ENCODE measurements around the gene CCR9.
A peak's percentile ranks its signal among the peaks of the same experiment; 100 is the strongest.

Gene CCR9

DNA sequence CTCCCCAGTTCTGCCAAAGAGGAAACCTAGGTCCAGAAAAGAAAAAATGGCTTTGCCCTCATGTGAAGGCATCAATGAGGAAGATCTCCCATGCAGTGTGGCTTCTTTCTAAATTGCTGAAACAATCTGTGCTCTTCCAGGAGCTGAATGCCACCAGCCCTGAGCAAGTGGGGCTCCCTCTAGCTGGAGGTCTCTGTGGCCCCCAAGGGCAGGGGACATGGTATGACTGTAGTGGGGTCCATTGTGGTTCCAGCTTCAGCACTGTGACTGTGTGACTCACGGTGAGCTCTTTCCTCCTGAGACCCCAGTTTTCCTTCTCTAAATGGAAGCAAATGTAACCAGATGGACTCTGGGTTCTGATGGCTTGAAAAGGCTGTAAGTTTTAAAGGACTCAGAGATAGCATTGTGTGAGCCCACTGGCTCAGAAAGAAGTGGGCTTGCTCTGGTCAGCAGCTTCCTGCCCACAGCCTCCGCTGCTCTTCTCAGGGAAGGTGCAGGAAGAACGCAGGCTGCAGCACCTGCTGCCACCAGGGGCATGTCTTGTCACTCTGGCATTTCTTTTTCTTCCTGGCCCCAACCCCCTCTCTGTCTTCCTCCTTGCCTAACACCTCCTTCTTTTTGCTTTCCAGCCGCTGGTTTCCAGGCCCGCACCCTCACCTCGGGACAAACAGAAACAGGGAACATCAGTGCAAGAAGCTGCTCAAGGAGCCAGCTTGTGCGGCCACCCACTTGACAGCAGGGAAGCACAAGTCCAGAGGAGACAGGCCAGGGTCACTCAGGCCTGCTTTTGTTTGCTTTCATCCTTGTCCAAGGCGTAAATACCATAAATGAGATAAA, 51.1 kb downstream of the CCR9 start:
- no peak for DNase-seq (ENCODE audit: low read depth)

DNA sequence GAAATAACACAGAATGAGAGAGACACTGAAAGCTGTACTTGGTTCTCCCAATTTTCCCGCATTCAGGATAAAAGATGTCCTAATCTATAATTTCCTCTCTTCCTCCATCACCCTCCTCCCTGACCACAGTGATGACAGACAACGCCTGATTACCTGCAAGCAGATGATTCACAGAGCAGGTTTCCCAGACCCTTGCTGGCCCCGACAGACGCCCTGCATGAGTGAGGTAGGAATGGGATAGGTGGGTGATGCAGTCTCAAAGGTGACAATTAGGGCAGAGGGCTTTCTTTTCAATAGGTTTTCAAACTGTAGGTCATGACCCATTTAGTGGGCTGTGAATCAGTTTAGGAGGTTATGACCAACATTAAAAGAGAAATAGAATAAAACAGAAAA, 51.7 kb downstream of the CCR9 start:
- no peak for DNase-seq (ENCODE audit: low read depth)

DNA sequence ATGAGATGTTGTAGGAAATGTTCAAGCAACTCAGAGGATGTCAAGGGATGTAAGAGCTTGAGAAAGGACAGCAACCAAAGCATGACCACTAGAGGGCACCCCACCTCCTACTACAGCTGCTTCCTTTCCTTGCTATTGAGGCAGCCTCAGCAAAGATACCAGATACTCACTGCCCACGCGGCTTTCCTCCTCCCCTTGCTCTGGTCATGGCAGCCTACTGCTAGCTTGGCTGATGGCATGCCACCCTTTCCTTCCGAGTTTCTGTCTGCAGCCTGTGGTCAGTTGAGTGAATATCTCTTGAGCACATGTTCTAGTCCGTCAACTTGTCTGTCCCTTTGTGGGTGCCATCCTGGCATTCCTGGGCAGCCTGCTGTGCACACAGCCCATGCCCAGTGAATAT, 52.5 kb downstream of the CCR9 start:
- DNase-seq (ENCODE audit: low read depth), result peak; percentile 78

DNA sequence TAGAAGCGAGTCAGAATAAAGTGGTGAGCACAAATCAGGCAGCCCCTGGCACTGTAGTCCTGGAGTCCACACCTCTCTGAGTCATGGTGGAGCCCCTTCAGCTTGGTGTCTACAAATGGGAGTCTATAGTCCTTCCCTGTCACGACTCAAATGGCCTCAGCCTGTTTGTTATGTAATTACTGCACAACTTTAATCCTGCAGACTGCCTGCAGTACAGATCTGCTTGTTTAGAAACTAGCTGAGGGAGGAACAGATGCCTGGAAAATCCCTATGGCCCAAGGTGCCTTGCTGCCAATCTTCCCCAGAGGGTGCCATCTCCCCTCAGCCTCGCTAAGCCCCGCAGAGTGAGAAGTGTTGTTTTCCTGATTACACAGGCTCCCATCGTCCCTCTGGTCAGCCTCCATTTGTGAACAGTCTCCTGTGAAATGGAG, 53.0 kb downstream of the CCR9 start:
- DNase-seq (ENCODE audit: low read depth), result no peak

DNA sequence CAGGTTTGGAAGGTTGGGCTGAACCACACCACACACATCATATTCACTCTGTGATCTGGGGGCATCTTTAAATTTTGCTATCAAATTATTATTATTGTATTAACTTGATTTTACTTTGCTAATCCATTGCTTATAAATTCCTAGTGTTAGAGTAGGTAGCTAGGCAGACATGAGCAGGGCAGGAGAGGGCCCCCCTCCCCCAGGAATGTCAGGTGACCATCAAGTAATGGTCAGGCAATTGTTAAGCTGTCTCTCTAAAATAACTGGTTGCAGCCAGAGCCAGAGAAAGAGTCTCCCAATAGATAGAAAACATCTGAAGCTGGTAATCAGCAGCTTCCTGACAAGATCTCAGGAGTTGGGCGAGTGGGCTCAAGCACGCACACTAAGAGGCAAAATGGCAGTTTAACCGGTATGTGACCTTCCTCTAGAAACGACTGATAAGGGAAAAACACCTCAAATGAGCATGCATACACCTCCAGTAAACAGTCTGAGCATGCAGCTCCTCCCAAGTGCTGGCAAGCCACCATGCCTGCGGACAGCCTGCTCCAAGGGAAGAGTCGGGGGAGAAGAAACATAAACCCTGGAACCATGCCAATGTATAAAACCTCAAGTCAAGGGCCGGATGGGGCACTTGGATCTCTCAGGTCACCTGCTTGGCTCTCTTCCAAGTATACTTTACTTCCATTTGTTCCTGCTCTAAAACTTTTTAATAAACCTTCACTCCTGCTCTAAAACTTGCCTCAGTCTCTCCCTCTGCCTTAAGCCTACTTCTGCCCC, 53.8 kb downstream of the CCR9 start:
- DNase-seq (ENCODE audit: low read depth), result no peak

DNA sequence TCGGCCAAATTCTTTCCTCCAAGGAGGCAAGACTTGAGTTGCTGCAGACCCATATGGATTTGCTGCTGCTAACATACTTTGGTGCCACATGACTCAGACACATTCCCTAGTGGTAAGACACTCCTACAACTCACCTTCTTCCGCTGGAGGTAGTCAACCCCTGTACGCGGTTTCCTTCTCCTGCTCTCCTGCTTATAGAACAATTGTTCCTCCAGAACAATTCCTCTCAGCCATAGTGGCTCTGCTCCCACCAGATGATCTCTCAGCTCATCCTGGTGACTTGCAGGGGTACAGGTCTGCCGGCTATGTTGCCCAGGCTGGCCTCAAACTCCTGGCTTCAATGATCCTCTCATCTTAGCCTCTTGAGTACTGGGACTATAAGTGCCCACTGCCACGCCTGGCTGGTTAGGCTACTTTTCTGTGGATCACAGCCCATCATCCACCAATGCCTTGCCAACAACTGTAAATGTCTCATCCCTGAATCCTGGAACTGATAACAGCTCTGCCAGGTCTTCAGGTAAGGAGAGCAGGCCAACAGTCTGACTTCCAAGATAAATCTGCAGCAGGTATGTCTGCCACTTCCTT, 54.5 kb downstream of the CCR9 start:
- no peak for DNase-seq (ENCODE audit: low read depth)

DNA sequence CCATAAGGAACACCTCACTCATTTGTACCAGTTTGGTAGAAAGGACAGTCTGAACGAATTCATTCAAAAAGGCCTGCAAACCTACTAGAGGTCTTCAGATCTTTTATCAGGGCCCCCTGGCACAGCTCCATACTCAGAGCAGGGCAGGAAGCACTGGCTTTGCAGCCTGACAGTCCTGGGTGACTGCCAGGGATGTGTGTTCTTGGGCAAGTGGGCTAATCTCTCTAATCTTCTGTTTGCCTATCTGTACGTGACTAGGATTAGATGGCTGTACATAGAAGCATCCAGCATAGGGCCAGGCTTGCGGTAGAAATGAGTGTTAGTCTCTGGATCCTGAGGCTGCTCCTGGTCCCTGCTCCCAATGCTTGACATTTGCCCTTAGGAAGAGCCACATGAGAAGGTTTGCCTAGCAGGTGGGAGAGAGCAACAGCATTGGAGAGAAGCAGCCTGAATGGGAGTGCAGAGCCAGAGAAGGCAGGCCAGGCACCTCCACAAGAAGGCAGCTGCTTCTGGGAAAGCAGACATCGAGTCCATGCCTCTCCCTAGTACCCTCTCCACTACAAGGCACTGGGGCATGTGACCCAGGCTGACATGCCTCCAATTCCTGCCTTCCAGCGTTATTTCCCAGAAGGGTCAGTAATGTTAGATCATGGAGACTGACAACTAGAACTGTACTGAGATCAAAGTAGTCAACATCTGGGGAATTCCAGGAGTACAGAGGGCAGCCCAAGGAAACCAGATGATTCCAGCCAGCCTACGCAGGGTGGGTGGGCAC, 55.9 kb downstream of the CCR9 start:
- no peak for DNase-seq (ENCODE audit: low read depth)

DNA sequence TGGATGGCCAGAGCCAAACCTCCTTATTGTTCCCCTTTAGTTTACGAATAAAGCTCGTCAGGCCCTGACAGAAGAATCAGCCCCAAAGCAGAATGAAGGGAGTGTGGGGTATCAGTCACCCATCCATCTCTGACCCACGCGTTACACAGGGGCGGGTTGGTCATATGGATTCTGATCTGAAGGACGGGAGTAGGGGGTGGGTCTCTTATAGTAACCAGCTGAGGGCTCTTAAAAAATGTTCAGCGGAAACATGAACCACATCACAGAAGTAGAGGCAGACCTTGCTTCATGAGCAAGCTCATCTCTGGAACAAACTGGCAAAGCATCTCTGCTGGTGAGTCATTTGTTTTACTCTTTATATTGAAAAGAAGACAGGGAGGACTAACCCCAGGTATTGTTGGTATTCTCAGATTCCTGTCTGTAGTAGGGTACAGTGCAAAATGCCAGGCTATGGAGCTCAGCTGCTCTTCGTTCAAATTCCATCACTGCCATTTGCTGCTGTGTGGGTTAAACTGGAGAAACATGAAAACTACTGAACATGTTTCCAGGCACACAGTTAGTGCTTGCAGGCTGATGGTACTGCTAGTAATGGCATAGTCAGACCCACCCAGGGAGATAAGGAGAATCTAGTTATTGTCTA, 57.0 kb downstream of the CCR9 start, which contains the start of gene CXCR6:
CXCR6 (plus strand) TSS at position 258 of the 640 bp plus-strand sequence. CDS start 3,018 bp downstream, outside the sequence.
- DNase-seq (ENCODE audit: low read depth), result peak; percentile 14

DNA sequence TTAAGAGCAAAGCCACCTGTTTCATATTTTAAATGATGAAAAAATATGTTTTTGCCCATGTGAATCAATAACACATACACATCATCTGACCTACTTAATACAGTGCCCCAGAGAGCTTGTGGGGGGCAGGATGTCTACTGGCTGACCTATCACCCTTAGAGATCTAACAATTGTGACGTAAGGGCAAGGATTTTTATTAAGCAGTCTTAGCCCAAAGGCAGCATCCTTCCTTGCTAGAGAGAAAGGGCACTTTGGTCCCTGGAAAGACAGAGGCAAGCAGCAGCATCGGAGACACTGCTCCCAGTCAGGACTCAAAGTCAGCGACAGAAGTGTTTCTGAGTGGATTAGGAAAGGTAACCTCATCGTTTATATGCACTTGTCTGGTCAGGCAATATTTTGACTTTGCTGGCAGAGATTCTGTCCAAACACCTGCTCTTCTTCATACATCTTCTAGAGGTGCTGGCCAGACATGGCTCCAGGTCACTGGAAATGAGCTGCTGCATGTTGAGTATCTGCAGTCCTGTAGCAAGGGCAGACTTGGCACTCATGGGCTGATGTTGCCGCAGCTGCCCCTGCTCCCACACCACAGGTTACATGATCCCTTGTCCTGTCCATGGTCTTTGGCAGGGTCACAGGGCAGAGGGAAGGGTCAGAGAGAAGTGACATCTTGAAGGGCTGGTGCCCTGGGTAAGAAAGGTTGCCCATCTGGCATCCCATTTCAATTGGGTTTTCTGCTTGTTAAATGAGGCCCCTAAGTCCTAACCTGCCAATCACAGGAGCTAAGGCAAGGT, 58.7 kb downstream of the CCR9 start:
- DNase-seq (ENCODE audit: low read depth), result no peak

DNA sequence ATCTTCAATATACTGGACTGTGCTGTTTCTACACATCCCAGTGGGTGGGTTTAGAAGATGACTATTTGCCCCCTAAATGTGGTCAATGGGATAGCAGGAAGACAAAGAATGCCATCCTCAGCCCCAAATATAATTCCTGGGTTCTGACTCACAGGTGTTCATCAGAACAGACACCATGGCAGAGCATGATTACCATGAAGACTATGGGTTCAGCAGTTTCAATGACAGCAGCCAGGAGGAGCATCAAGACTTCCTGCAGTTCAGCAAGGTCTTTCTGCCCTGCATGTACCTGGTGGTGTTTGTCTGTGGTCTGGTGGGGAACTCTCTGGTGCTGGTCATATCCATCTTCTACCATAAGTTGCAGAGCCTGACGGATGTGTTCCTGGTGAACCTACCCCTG, 60.0 kb downstream of the CCR9 start:
- no peak for DNase-seq (ENCODE audit: low read depth)

DNA sequence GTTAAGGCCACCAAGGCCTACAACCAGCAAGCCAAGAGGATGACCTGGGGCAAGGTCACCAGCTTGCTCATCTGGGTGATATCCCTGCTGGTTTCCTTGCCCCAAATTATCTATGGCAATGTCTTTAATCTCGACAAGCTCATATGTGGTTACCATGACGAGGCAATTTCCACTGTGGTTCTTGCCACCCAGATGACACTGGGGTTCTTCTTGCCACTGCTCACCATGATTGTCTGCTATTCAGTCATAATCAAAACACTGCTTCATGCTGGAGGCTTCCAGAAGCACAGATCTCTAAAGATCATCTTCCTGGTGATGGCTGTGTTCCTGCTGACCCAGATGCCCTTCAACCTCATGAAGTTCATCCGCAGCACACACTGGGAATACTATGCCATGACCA, 60.5 kb downstream of the CCR9 start:
- DNase-seq (ENCODE audit: low read depth), result no peak

DNA sequence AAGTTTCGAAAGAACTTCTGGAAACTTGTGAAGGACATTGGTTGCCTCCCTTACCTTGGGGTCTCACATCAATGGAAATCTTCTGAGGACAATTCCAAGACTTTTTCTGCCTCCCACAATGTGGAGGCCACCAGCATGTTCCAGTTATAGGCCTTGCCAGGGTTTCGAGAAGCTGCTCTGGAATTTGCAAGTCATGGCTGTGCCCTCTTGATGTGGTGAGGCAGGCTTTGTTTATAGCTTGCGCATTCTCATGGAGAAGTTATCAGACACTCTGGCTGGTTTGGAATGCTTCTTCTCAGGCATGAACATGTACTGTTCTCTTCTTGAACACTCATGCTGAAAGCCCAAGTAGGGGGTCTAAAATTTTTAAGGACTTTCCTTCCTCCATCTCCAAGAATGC, 61.0 kb downstream of the CCR9 start:
- DNase-seq (ENCODE audit: low read depth), result no peak

DNA sequence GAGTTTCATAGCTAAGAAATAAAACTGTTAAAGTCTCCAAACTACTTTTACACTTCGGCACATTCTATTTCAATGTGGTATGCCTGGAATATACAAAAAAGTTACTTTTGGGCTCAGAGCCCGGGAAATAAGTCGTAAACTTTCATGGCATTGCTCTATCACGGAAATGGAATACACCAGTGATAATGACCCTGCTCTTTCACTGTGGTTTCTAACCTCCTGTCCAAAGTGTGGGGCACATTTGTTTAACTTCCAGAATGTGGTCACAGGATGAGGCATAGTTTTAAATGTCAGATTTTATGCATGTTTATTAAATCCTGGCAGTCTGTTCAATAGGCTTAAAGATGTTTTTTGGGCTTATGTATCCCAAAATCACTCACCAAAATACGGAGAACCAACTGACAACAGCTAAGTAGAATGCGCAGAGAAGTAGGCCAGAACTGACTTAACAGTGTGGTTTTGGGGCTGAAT, 62.0 kb downstream of the CCR9 start:
- DNase-seq (ENCODE audit: low read depth), result no peak

DNA sequence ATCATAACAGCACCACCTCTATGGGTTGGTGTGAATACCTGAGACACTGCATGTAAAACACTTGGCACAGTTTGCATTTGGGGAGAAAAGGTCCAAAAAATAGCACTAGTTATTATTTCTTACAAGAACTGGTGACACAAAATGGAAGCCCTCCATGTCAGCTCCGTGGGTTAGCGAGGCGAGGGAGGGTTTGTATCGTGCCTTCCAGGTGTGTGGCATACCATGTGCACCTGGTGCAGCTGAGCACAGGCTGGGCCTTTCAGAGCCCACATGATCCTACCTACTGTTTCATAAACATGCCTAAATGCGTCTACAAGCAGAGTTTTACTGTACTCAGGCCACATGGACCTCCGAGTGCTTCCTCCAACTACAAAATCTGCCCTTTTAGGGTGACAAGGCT, 62.5 kb downstream of the CCR9 start:
- no peak for DNase-seq (ENCODE audit: low read depth)

DNA sequence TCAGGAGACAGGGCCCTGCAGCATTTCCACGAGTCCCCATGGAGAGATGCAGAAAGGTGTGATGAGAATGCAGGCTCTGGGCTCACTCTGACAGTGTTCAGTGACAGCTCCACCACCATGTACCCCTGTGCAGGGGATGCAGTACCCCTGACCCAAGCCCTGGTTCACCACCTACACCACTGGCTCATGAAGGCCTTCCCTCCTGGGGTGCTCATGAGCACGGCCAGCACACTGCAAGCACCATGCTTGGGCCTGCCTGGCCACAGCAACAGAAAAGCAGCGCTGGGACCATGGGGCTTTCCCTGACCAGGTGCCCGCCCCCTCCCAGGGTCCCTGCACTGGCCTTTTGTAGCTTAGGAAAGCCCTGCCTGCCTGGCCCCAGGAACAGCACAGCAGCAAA, 63.1 kb downstream of the CCR9 start:
- no peak for DNase-seq (ENCODE audit: low read depth)

DNA sequence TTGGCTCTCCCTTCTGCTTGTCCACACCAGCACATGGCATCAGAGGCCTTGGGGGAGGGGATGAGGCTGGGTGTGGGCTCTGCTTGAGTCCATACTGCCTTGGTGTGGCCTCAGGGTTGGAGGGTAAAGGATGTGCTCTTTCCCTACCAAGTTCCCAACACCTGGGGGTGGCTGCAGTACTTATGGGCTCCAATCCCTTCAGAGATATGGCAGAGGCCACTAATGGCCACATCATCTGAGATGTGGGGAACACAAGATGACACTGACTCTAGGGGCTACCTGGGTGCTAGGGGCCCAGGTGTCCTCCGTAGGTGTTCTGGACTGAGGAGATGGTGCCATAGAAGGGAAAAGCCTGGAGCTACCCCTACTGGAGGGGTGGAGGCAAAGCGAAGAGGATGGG, 63.8 kb downstream of the CCR9 start:
- DNase-seq (ENCODE audit: low read depth), result no peak

DNA sequence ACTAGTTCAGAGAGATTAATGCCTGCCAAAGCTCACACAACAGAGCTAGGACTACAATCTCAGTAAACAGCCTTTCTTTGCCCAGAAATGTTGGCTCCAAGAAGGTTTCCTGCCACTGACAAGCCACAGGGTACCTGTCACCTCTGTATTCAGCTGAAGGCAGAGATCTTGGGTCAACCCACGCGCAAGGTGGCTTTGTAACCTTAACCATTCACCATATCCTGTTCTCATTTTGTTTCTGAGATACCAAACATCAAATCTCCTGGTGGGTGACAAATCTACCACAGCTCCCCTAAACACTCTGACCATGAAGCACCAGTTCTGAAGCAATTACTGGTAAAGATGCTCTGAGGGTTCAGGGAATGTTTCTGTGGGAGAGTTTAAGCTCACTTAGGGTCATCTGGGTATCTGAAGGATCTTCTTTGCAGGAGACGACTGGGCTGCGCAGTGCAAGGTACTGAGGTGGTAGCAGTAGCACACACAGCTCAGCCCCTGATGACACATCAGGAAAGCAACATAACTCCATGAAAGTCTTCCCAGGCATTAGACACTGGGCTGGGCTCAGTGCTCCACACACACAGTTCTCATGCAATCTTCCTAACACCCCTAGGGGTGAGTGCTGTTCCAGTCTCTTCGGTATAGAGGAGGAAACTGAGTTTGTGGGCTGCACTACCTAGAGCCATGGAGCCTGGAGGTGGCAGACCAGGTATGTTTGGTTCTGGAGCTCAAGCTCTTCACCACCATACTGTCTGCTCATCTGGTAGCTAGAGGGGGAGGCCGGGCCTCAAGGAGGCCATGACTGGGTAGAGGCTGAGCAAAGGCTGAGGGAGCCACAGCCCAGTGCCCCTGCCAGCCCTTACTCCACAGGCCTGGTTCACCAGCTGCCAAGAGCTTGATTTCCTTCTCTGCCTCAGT, 64.6 kb downstream of the CCR9 start:
- no peak for DNase-seq (ENCODE audit: low read depth)

DNA sequence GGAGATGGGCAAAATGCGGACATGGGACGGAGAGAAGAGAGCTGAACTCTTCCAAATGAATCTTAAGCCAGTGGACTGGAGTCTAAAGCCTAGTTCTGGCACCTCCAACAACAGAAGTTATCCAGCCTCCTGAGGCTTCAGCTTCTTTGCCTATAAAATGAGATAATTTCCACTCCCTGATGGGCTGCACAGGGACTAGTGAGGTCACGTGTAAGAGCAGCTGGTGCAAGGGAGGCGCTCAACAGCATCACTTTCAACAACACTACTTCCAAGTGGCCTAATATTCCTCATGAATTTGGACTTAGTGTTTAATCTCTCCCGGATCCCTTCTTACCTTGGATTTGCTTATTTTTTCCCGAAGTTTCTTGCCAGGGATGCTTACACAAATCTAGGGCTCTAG, 65.6 kb downstream of the CCR9 start:
- DNase-seq (ENCODE audit: low read depth), result no peak

DNA sequence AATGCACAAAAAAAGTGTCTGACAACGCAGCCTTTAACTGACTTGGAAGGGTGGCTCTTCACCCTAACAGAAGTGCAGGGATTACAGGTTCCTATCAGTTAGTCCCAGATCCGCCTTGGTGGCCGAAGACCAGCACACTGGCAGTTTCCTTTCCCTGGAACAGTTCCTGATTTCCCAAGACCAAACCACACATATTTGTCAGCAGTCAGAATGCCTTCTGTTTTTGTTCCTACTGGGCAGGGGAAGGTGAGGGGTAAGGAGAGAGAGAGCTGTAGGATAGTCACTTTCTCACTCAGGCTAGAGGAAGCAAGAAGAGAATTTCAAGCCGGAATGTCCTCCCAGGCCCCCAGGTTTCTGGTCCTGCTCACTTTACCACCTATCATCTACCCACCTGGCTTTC, 66.1 kb downstream of the CCR9 start:
- no peak for DNase-seq (ENCODE audit: low read depth)

Measured in activated T-cell treated with anti-CD3 and anti-CD28 coated beads for 1 hour (primary cell).